GM12878 (cell line): ENCODE data around the gene DERA.

Experiments
- CTCF ChIP-seq, 3 experiments: IDR thresholded peaks in 2 of 3; conservative IDR thresholded peaks in 1 of 3; 2 replicates each; pipeline ENCODE4 v1.5.1; 2011; ENCODE audit warnings: low read depth in 3 of 3, low read length in 3 of 3, mild to moderate bottlenecking in 3 of 3, control low read depth in 2 of 3, moderate library complexity in 2 of 3, inconsistent platforms in 1 of 3, mixed read lengths in 1 of 3; ENCODE audit not compliant: control insufficient read depth in 2 of 3, insufficient read depth in 1 of 3; ENCODE audit errors: extremely low read depth in 1 of 3
- EGR1 ChIP-seq, 2 experiments: IDR thresholded peaks; 1 replicate in 1 of 2; 2 replicates in 1 of 2; pipeline ENCODE4 v1.6.1; 2011 to 2012; ENCODE audit warnings: low read depth in 2 of 2, low read length in 2 of 2, borderline replicate concordance in 1 of 2, mild to moderate bottlenecking in 1 of 2, moderate library complexity in 1 of 2
- MAX ChIP-seq: IDR thresholded peaks from 2 replicates; pipeline ENCODE4 v1.6.1; 2012; ENCODE audit warnings: low read depth, low read length, improper control_type of control experiment
- MTA3 ChIP-seq: IDR thresholded peaks from 2 replicates; pipeline ENCODE4 v1.6.1; 2012; ENCODE audit warnings: low read length, inconsistent platforms, borderline replicate concordance
- POLR2A ChIP-seq: IDR thresholded peaks from 2 replicates; pipeline ENCODE4 v1.6.1; 2011; ENCODE audit warnings: low read depth, mild to moderate bottlenecking, low read length
- RAD51 ChIP-seq: fragments of 450-650 bp; IDR thresholded peaks from 2 replicates; pipeline ENCODE4 v1.6.1; 2016; ENCODE audit warnings: moderate library complexity, mild to moderate bottlenecking, inconsistent platforms
- RFX5 ChIP-seq: IDR thresholded peaks from 2 replicates; pipeline ENCODE4 v1.6.1; 2011; ENCODE audit warnings: low read depth, low read length, improper control_type of control experiment
- SPI1 ChIP-seq: IDR thresholded peaks from 2 replicates; pipeline ENCODE4 v1.6.1; 2011; ENCODE audit warnings: low read depth, mild to moderate bottlenecking, low read length, moderate library complexity, borderline replicate concordance; ENCODE audit not compliant: insufficient read depth
- USF2 ChIP-seq: IDR thresholded peaks from 2 replicates; pipeline ENCODE4 v1.6.1; 2011; ENCODE audit warnings: low read depth, low read length, improper control_type of control experiment, borderline replicate concordance
- ZNF274 ChIP-seq: IDR thresholded peaks from one replicate; pipeline ENCODE4 v1.8.0; 2011; ENCODE audit not compliant: insufficient read length, insufficient read depth

- no peak for TF ChIP-seq POLR2A
- TF ChIP-seq SPI1: no peak
- TF ChIP-seq USF2: no peak
- TF ChIP-seq CTCF (IDR thresholded peaks at IDR 0.05 in 2 of 3, conservative IDR thresholded peaks at IDR 0.05 in 1 of 3; ENCODE audit: control insufficient read depth in 2 of 3, extremely low read depth in 1 of 3, insufficient read depth in 1 of 3, low read depth in 3 of 3, low read length in 3 of 3): no peak
- TF ChIP-seq MTA3: no peak
- TF ChIP-seq EGR1 (IDR thresholded peaks at IDR 0.05; ENCODE audit: borderline replicate concordance in 1 of 2, low read depth in 2 of 2, low read length in 2 of 2): no peak
- TF ChIP-seq MAX: no peak
- TF ChIP-seq RAD51: no peak
- no peak for TF ChIP-seq RFX5
- TF ChIP-seq ZNF274: no peak
Observed at GRCh38 chr12:15886372-15887042, 24.6 kb upstream of the DERA start.
